ENCODE data around the gene CTSW. TPM values are rescaled to one million over a fixed set of nuclear protein-coding genes. Genes with fewer than 3 reads are reported as not detected.

Gene CTSW
- total RNA-seq, 1 experiment from 2014 or later = not detected

GRCh38 chr11:65868907-65869306 lies 10.7 kb upstream of the CTSW start (continued):
- TF ChIP-seq, protein P1, sequence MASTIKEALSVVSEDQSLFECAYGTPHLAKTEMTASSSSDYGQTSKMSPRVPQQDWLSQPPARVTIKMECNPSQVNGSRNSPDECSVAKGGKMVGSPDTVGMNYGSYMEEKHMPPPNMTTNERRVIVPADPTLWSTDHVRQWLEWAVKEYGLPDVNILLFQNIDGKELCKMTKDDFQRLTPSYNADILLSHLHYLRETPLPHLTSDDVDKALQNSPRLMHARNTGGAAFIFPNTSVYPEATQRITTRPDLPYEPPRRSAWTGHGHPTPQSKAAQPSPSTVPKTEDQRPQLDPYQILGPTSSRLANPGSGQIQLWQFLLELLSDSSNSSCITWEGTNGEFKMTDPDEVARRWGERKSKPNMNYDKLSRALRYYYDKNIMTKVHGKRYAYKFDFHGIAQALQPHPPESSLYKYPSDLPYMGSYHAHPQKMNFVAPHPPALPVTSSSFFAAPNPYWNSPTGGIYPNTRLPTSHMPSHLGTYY (CRISPR knock-in tag; IDR thresholded peaks at IDR 0.05) = no peak
- TF ChIP-seq ZNF121 (CRISPR knock-in tag; IDR thresholded peaks at IDR 0.05) = no peak
- TF ChIP-seq, protein P2, sequence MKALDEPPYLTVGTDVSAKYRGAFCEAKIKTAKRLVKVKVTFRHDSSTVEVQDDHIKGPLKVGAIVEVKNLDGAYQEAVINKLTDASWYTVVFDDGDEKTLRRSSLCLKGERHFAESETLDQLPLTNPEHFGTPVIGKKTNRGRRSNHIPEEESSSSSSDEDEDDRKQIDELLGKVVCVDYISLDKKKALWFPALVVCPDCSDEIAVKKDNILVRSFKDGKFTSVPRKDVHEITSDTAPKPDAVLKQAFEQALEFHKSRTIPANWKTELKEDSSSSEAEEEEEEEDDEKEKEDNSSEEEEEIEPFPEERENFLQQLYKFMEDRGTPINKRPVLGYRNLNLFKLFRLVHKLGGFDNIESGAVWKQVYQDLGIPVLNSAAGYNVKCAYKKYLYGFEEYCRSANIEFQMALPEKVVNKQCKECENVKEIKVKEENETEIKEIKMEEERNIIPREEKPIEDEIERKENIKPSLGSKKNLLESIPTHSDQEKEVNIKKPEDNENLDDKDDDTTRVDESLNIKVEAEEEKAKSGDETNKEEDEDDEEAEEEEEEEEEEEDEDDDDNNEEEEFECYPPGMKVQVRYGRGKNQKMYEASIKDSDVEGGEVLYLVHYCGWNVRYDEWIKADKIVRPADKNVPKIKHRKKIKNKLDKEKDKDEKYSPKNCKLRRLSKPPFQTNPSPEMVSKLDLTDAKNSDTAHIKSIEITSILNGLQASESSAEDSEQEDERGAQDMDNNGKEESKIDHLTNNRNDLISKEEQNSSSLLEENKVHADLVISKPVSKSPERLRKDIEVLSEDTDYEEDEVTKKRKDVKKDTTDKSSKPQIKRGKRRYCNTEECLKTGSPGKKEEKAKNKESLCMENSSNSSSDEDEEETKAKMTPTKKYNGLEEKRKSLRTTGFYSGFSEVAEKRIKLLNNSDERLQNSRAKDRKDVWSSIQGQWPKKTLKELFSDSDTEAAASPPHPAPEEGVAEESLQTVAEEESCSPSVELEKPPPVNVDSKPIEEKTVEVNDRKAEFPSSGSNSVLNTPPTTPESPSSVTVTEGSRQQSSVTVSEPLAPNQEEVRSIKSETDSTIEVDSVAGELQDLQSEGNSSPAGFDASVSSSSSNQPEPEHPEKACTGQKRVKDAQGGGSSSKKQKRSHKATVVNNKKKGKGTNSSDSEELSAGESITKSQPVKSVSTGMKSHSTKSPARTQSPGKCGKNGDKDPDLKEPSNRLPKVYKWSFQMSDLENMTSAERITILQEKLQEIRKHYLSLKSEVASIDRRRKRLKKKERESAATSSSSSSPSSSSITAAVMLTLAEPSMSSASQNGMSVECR (CRISPR knock-in tag; IDR thresholded peaks at IDR 0.05; ENCODE audit: borderline replicate concordance) = no peak
- TF ChIP-seq, protein P3, sequence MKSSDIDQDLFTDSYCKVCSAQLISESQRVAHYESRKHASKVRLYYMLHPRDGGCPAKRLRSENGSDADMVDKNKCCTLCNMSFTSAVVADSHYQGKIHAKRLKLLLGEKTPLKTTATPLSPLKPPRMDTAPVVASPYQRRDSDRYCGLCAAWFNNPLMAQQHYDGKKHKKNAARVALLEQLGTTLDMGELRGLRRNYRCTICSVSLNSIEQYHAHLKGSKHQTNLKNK (CRISPR knock-in tag; IDR thresholded peaks at IDR 0.05) = no peak
- no peak for TF ChIP-seq TEAD1 (CRISPR knock-in tag; IDR thresholded peaks at IDR 0.05)
- TF ChIP-seq, protein P4, sequence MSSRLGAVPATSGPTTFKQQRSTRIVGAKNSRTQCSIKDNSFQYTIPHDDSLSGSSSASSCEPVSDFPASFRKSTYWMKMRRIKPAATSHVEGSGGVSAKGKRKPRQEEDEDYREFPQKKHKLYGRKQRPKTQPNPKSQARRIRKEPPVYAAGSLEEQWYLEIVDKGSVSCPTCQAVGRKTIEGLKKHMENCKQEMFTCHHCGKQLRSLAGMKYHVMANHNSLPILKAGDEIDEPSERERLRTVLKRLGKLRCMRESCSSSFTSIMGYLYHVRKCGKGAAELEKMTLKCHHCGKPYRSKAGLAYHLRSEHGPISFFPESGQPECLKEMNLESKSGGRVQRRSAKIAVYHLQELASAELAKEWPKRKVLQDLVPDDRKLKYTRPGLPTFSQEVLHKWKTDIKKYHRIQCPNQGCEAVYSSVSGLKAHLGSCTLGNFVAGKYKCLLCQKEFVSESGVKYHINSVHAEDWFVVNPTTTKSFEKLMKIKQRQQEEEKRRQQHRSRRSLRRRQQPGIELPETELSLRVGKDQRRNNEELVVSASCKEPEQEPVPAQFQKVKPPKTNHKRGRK (CRISPR knock-in tag; IDR thresholded peaks at IDR 0.05; ENCODE audit: borderline replicate concordance) = no peak
- TF ChIP-seq ZSCAN18 (CRISPR knock-in tag; IDR thresholded peaks at IDR 0.05) = no peak
- no peak for TF ChIP-seq ZNF263 (CRISPR knock-in tag; IDR thresholded peaks at IDR 0.05; ENCODE audit: low read depth)
- TF ChIP-seq TP53 (CRISPR knock-in tag; IDR thresholded peaks at IDR 0.05) = no peak

DNA sequence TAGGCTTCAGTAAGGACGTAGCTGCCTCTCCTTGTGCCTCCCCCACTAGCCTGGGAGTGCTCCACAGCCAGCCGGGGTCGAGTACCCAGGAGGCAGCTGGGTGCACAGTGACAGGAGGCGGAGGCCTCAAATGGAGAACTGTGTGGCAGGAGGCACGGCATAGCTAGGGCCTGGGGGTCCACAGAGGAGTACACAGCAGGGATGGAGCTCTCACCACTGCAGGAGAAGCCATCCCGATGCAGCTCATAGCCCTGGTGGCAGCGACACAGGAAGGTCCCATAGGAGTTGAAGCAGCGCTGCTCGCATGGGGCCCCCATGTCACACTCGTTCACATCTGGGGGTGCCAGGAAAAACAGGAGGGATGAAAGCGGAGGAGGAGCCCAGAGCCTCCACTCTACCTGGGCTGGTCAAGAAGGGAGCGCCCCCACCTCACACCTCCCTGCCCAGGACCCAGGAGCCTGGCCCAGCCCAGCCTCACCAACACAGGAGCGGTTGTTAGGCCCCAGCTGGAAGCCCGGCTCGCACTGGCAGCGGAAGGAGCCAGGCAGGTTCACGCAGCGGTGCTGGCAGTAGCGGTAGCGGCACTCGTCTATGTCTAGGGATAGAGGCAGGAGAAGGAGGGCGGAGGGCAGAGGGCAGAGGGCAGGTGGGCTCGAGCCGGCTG lies 9.9 kb upstream of the CTSW start:
- Mint-ChIP-seq H3K27me3 (ENCODE audit: low read depth) (peaks cover 48% of the 10 kb centered on the region), H3K9me3 (no peaks in the 10 kb centered on the region), H3K4me3 (no peak overlapping the region; the same call in 1 of the 2 replicates), H3K27ac (no peak overlapping the region), H3K36me3 (peaks cover 5% of the 10 kb centered on the region), H3K4me1 (peaks cover 10% of the 10 kb centered on the region)
- ChIA-PET CTCF (interaction anchor here (3.8 to 16.6 kb wide), 3 partner anchors 10 to 90 kb away, joined by 11 to 539 read pairs (median 89); partner anchors contain the start of genes CCDC85B, CFL1, FIBP and MUS81), POLR2A (interaction anchor here (0.5 to 3.1 kb wide), 3 partner anchors 11 to 206 kb away, joined by 3 to 19 read pairs (median 5); partner anchors contain the start of genes CFL1 and MUS81)
- TF ChIP-seq GABPB1 (CRISPR knock-in tag; IDR thresholded peaks at IDR 0.05) = no peak
- DNase-seq (ENCODE audit: low spot score) = no peak
- no peak for ATAC-seq

DNA sequence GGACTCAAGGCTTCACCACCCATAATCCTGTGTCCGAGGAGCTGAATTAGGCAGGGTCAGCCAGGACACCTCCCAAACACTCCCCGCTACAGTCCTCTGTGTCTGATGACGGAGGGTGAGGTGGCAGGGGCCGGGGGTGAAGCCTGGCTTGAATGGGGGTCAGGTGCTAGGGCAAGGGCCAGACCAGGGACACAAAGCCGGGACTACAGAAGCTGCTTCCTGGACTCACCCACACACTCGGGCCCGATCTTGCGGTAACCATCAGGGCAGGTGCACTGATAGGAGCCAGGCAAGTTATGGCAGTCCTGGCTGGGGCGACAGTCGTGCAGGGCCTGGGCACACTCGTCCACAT lies 9.4 kb upstream of the CTSW start:
- H3K27me3 Mint-ChIP-seq (ENCODE audit: low read depth) = peaks cover 48% of the 10 kb centered on the region
- POLR2A ChIA-PET = interaction anchor here (1.2 to 3.1 kb wide), 2 partner anchors 11 to 20 kb away, joined by 3 to 19 read pairs; partner anchors contain the start of genes CFL1 and MUS81
- peaks cover 10% of the 10 kb centered on the region for H3K4me1 Mint-ChIP-seq
- H3K9me3 Mint-ChIP-seq = no peaks in the 10 kb centered on the region
- CTCF ChIA-PET = interaction anchor here (1.2 to 16.6 kb wide), 3 partner anchors 10 to 90 kb away, joined by 4 to 539 read pairs (median 89); partner anchors contain the start of genes CCDC85B, CFL1, FIBP and MUS81
- no peak for ATAC-seq
- no peak overlapping the region for H3K4me3 Mint-ChIP-seq
- no peak for DNase-seq (ENCODE audit: low spot score)
- no peak overlapping the region for H3K27ac Mint-ChIP-seq
- peaks cover 1% of the 10 kb centered on the region; the same call in 1 of the 2 replicates for H3K36me3 Mint-ChIP-seq
- TF ChIP-seq JAZF1 (CRISPR knock-in tag; IDR thresholded peaks at IDR 0.05) (no peak), ZNF317 (CRISPR knock-in tag; IDR thresholded peaks at IDR 0.05; ENCODE audit: borderline replicate concordance, low read depth) (no peak), ZBTB21 (CRISPR knock-in tag; IDR thresholded peaks at IDR 0.05; ENCODE audit: borderline replicate concordance) (no peak), E2F5 (CRISPR knock-in tag; IDR thresholded peaks at IDR 0.05) (no peak)
- TF ChIP-seq, protein P5, sequence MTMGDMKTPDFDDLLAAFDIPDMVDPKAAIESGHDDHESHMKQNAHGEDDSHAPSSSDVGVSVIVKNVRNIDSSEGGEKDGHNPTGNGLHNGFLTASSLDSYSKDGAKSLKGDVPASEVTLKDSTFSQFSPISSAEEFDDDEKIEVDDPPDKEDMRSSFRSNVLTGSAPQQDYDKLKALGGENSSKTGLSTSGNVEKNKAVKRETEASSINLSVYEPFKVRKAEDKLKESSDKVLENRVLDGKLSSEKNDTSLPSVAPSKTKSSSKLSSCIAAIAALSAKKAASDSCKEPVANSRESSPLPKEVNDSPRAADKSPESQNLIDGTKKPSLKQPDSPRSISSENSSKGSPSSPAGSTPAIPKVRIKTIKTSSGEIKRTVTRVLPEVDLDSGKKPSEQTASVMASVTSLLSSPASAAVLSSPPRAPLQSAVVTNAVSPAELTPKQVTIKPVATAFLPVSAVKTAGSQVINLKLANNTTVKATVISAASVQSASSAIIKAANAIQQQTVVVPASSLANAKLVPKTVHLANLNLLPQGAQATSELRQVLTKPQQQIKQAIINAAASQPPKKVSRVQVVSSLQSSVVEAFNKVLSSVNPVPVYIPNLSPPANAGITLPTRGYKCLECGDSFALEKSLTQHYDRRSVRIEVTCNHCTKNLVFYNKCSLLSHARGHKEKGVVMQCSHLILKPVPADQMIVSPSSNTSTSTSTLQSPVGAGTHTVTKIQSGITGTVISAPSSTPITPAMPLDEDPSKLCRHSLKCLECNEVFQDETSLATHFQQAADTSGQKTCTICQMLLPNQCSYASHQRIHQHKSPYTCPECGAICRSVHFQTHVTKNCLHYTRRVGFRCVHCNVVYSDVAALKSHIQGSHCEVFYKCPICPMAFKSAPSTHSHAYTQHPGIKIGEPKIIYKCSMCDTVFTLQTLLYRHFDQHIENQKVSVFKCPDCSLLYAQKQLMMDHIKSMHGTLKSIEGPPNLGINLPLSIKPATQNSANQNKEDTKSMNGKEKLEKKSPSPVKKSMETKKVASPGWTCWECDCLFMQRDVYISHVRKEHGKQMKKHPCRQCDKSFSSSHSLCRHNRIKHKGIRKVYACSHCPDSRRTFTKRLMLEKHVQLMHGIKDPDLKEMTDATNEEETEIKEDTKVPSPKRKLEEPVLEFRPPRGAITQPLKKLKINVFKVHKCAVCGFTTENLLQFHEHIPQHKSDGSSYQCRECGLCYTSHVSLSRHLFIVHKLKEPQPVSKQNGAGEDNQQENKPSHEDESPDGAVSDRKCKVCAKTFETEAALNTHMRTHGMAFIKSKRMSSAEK (CRISPR knock-in tag; IDR thresholded peaks at IDR 0.05; ENCODE audit: borderline replicate concordance) = no peak
